GM18951 (cell line): Measurements from ENCODE around the gene SC5D.

Source experiments
- POLR2A ChIP-seq: IDR thresholded peaks from 4 replicates; pipeline ENCODE4 v1.6.1; 2011; ENCODE audit warnings: mild to moderate bottlenecking; ENCODE audit not compliant: insufficient read length, insufficient read depth; ENCODE audit errors: extremely low read depth
- in situ Hi-C: fragments of 300-500 bp; cut with MboI; formaldehyde crosslinking; loops from one replicate; pipeline ENCODE4 v1.12.0; 2022; ENCODE audit warnings: low sequenced_read_pairs, mixed read lengths, inconsistent platforms; ENCODE audit not compliant: unreplicated experiment

The SC5D gene

DNA sequence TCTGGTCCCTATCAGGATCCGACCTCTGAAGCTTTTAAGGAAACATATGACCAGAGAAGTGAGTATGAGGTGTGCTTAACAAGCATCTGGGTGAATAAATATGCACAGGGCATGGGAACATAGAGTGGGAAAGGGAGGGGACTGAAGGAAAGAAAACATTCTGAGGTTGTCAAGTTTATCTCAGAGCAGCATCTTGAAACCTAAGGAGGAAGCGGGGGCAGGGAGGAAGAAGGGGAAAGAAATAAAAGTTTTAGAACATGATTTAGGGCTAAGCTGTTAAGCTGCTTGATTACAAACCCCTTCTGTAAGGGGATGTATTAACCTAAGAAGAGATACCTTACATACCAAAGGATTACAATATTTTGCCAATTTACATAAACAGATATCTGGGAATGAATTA, 24.0 kb upstream of the SC5D start:
- in situ Hi-C loops: no loop called here
- TF ChIP-seq POLR2A: no peak

DNA sequence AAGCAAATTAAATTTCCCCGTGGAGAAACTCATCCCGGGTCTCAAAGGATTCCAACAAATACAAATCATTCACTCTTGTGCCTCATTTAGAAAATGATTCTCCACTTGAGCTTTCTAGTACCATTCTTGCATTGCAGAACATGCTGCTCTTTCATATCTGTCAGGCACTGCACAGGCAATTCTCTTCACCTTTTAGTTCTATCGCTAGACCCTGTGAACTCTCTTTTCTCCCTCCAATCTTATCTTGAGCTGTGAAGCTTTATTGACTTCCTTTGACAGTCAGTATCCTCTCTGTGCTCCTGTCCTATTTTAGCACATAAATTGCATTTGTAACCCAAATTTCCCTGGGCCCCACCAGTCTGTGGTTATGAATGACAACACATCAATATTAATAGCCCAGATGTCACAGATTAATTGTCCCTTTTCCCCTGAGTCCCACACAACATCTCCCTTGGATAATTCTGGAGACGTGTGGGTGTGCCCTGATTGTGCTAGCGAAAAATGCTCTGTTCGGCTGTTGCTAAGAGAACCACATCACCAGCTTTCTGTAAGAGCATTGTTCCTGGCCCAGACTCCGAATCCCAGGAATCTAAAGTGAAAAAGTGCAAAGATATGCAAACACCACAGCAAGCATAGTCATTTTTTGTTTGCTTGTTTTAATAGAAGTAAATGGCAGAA, 22.4 kb upstream of the SC5D start:
- TF ChIP-seq POLR2A: no peak
- in situ Hi-C loops: no loop called here

DNA sequence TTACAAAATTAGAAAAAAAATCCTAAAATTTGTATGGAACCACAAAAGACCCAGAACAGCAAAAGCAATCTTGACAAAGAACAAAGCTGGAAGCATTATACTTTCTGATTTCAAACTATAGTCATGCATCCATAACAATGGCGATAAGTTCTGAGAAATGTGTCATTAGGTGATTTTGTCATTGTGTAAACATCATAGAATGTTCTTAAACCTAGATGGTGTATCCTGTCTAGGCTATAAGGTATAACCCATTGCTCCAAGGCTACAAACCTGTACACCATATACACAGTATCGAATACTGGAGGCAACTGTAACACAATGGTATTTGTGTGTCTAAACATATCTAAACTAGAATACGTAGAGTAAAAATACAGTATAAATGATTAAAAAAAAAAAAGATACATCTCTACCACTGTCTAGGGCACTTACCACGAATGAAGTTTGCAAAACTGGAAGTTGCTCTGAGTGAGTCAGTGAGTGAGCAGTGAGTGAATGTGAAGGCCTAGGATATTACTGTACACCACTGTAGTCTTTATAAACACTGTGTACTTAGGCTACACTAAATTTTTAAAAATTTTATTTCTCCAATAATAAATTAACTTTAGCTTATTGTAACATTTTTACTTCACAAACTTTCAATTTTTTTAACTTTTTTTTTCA, 18.1 kb upstream of the SC5D start:
- in situ Hi-C loops: no loop called here
- no peak for TF ChIP-seq POLR2A

DNA sequence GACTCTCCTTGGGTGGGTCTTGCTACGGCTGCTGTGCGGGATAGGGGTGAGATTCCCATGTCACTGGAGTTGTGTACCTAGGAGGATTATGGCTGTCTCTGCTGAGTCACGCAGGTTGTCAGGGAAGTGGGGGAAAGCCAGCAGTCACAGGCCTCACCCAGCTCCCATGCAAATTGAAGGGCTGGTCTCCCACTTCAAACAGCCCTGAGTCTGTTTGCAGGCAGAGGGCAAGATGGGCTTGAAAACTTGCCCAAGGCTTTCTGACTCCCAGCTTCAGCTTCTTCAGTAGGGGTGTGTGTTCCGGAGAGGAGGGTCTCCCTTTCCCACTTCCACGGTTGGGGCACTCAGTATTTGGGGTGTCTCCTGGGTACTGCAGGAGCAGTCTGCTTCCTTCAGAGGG, 10.9 kb upstream of the SC5D start:
- TF ChIP-seq POLR2A: no peak
- in situ Hi-C loops: no loop called here

DNA sequence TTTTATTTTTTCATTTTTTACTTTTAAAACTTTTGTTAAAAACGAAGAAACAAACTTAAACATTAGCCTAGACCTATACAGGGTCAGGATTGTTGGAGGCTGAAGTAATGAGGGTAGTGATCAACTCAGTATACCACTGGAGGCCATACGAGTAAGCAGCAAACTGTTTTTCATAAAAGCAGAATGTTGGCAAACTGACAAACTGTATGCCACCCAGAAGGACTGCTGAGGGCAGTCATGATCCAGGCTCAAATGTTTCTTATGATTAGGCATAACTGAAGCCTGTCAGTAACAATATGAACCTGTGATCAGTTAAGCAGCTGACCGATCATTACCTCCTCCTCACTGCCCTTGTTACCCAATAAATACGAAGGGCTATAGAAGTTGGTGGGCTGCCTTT, 10.2 kb upstream of the SC5D start:
- in situ Hi-C loops: no loop called here
- TF ChIP-seq POLR2A: no peak

DNA sequence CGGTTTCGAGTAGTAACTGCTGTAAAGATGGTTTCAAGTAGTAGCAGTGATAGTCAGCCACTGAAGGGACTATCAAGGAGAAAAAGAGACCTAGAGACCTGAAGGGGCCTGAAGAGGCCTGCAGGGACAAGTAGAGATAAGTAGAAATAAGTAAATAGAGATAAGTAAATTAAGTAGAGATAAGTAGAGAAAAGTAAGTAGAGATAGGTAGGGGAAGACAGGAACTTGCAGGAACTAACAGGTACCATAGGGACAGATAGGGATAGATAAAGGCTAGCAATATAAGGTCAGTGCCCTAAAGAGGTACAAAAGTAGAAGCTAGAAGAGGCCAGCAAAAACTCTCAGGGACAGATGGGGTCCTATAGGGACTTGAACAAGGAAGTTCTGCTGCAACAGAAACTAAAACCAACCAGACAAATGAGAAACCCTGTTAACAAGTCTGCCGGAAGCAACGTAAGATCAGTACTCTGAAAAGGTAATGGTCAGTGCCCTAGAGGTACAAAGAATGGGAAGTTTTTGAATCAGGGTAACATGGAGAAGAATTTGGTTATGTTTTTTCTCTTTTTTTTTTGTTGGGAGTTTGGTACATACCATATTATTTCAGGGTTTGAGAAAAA, 9.6 kb upstream of the SC5D start:
- TF ChIP-seq POLR2A: no peak
- in situ Hi-C loops: no loop called here

DNA sequence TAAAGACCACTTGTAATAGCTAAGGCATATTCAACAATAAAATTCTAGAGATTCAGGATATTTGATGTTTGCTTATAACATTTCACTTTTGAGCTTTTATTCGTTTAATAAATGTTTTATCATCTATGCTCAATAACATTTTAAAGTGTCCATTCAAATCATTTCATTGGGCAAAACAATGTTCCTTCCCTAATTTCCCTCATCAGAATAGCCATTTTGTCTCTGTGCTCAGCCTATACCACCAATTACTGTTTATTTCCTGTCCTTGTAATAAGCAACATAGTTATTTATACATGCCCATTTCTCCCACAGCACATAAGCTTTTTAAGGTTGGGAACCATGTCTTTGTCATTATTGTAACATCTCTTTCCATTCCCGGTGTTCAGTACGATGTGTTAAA, 1.3 kb upstream of the SC5D start:
- in situ Hi-C loops: no loop called here
- no peak for TF ChIP-seq POLR2A

DNA sequence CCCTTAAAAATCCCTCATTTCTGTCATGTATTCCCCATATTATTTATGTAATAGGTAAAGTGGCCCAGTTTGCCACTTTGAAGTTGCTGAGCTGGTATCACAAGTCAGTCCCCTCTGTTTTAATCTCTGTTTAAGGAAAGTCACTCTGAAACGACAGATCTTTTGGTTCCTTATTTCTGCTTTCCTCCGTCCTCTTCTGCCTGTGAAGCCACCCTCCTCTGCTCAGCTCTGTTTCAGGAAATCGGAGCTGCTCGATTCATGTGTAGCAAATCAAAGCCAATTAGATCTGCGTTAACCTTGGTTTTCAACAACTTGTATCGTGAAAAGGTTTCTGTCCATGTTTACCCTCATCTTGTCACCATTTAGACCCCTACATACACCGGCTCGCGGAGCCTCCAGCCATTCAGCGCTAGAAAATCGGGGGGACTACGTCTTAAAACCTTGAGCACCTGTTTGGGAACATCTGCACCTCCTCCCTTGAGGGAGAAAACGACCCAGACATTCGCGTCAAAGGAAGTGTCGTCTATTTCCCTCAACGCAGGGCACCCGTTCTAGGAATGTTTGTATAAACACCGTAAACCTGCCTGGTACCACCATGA, 576 bp upstream of the SC5D start:
- in situ Hi-C loops: no loop called here

DNA sequence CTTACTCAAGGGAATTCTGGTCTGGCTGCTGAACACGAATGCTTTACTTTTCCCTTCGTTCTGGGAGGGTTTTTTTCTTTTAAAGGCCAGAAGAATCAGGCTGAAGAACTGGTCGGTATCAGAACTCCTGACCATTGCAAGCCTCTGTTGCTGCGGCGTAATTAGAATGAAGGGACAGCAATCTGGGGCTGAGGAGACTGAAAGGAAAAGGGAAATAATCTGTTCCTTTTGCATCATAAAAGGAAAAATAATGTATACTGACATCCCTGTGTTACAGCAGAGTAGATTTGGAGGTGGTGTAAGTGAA, 670 bp downstream of the SC5D start:
- in situ Hi-C loops: no loop called here
- TF ChIP-seq POLR2A: no peak

More for the DNA sequence above, 576 bp upstream of the SC5D start:
- TF ChIP-seq POLR2A: no peak

DNA sequence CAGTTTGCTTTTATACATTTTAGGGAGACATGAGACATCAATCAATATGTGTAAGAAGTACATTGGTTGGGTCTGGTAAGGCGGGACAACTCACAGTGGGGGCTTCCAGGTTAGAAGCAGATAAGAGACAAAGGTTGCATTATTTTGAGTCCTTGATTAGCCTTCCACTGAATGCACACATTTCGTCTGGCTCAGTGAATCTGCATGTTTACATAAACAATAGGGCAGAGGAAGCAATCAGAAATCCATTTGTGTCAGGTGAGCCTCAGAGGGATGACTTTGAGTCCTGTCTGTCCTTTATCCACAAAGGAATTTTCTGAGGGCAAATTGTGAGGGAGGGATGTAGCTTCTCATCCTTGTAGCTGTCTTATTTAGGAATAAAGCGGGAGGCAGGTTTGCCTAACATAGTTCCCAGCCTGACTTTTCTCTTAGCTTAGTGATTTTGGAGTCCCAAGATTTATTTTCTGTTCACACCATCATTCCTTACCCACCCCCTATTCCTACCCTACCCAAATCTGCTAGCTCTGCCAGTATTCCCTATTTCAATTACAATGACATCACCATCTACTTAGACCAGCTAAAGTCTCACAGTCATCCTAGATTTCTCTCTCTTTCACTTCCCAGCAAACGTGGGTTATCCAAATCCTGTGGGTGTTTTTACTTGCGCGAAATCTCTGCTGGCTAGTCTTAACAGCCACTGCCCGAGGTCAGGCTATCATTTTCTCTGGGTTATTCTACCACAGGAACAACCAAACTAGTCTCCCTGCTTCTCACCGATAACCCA, 2.9 kb downstream of the SC5D start:
- in situ Hi-C loops: no loop called here
- TF ChIP-seq POLR2A: no peak

DNA sequence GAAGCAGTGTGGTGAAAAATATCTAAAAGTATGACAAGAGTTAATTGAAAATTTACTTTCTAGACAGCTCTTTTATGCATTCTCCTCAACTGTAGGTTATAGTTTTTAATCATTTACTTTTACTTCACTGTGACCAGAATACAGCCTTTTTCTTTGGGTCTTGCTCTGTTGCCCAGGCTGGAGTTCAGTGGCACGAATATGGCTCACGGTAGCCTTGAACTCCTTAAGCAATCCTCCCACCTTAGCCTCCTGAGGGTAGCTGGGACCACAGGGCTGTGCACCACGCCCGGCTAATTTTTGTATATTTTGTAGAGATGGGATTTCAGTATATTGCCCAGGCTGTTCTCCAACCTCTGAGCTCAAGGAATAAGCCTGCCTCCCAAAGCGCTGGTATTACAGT, 5.3 kb downstream of the SC5D start:
- no peak for TF ChIP-seq POLR2A
- in situ Hi-C loops: no loop called here

DNA sequence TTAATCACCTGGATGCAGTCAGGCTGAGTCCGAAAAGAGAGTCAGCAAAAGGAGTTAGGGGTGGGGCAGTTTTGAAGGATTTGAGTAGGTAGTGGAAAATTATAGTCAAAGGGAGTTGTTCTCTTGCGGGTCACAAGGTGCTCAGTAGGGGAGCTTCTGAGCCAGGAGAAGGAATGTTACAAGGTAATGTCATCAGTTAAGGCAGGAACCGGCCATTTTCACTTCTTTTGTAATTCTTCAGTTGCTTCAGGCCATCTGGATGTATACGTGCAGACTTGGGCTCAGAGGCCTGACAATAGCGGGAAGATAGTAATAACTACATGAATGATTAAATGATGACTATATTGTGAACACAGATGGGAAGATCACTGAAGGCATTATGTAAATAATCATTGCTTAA, 6.2 kb downstream of the SC5D start:
- in situ Hi-C loops: no loop called here
- TF ChIP-seq POLR2A: no peak

DNA sequence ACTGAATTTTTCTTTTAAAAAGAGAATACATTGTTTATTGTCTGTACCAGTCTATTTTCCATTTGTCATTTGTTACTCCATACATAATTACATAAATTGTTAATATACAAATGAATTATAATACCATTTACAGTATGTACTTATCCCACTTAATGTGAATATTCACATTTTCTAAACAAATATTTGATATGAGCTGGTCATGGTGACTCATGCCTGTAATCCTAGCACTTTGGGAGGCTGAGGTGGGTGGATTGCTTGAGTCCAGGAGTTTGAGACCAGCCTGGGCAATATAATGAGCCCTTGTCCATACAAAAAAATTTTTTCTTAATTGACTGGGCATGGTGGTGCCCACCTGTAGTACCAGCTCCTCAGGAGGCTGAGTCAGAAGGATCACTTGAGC, 6.8 kb downstream of the SC5D start:
- TF ChIP-seq POLR2A: no peak
- in situ Hi-C loops: no loop called here
